Panc1 (cell line): ENCODE results near the gene ANXA3. TPM values are rescaled to one million over a fixed set of nuclear protein-coding genes. Genes with fewer than 3 reads are reported as not detected.

Experiments used
- ATAC-seq: fragments of 200-7000 bp; cut with Tn5 transposase; 2 replicates; pipeline ENCODE4 v1.9.1; 2020; ENCODE audit warnings: mild to moderate bottlenecking, moderate library complexity
- BruUV-seq: library from RNA; stranded (reverse); fragments of 400-500 nt; replicated peaks from 2 replicates; lab custom pipeline; 2021; lab: Mats Ljungman, UMichigan
- CTCF ChIA-PET: fragments of 300-600 bp; sonication (Branson Sonifier 250); formaldehyde crosslinking; loops from one replicate; lab custom pipeline; 2022; ENCODE audit warnings: antibody characterized with exemption; lab: Charles Lee
- POLR2A ChIA-PET: fragments of 300-600 bp; sonication (Branson Sonifier 250); formaldehyde crosslinking; loops from one replicate; lab custom pipeline; 2022; ENCODE audit warnings: antibody characterized with exemption; lab: Charles Lee
- DNase-seq: peaks from one replicate; pipeline ENCODE4 v3.0.0-alpha.2; 2010; ENCODE audit warnings: low read depth, low spot score
- H3K27ac ChIP-seq: 2 replicates; pipeline ENCODE4 v1.5.1; 2011; ENCODE audit warnings: mild to moderate bottlenecking, low read length, inconsistent platforms
- H3K27me3 ChIP-seq: fragments of 200-500 bp; sonication (Bioruptor generic); 2 replicates; pipeline ENCODE4 v1.6.0; 2014; ENCODE audit warnings: low read length, inconsistent platforms; ENCODE audit not compliant: control insufficient read depth, insufficient read depth
- H3K36me3 ChIP-seq: fragments of 200-500 bp; sonication (Bioruptor generic); 2 replicates; pipeline ENCODE4 v1.5.1; 2014; ENCODE audit warnings: inconsistent platforms, mild to moderate bottlenecking, low read length, moderate library complexity; ENCODE audit not compliant: control insufficient read depth, insufficient read depth
- H3K4me1 ChIP-seq: 2 replicates; pipeline ENCODE4 v1.5.1; 2011; ENCODE audit warnings: inconsistent platforms, mild to moderate bottlenecking, low read length, moderate library complexity; ENCODE audit not compliant: control insufficient read depth, insufficient read depth
- H3K4me3 ChIP-seq, 2 experiments: 2 replicates each; pipeline ENCODE4 v1.5.1; 2011 to 2012; ENCODE audit warnings: low read depth in 2 of 2, low read length in 2 of 2, mild to moderate bottlenecking in 2 of 2, inconsistent platforms in 1 of 2, moderate library complexity in 1 of 2
- H3K9me3 ChIP-seq: fragments of 200-500 bp; sonication (Bioruptor generic); 2 replicates; pipeline ENCODE4 v1.5.1; 2014; ENCODE audit warnings: low read depth, mild to moderate bottlenecking, inconsistent platforms, low read length, moderate library complexity; ENCODE audit not compliant: control insufficient read depth, insufficient read depth
- POLR2AphosphoS5 ChIP-seq: IDR thresholded peaks from 2 replicates; pipeline ENCODE4 v1.6.1; 2012; ENCODE audit warnings: mild to moderate bottlenecking, low read depth, low read length, moderate library complexity
- SIN3A ChIP-seq: IDR thresholded peaks from 2 replicates; pipeline ENCODE4 v1.6.1; 2012; ENCODE audit warnings: low read depth, mild to moderate bottlenecking, low read length, moderate library complexity, borderline replicate concordance; ENCODE audit not compliant: insufficient read depth
- TCF7L2 ChIP-seq: IDR thresholded peaks from 2 replicates; pipeline ENCODE4 v1.6.1; 2011; ENCODE audit warnings: mild to moderate bottlenecking, low read depth, low read length, inconsistent platforms
- in situ Hi-C: cut with HindIII; loops from 2 replicates; pipeline ENCODE4 v1.10.0; 2016; ENCODE audit warnings: low sequenced_read_pairs, low pct_unique_long_range_greater_than_20kb
- intact Hi-C: fragments of 100-400 bp; cut with micrococcal nuclease; formaldehyde crosslinking; loops from one replicate; pipeline ENCODE4 v1.10.0; 2022; ENCODE audit not compliant: unreplicated experiment
- total RNA-seq: library from RNA; stranded (reverse); gene quantifications from one replicate; pipeline ENCODE4 v1.2.1, GENCODE V29; 2021; ENCODE audit not compliant: unreplicated experiment
- TF ChIP-seq, protein P1 (sequence below), 2 experiments: IDR thresholded peaks; 2 replicates each; pipeline ENCODE4 v1.6.1; 2011 to 2012; ENCODE audit warnings: low read depth in 2 of 2, control low read depth in 1 of 2, low read length in 1 of 2, mild to moderate bottlenecking in 1 of 2, moderate library complexity in 1 of 2; ENCODE audit not compliant: insufficient read depth in 1 of 2
- TF ChIP-seq, protein P2 (sequence below): fragments of 450-650 bp; IDR thresholded peaks from 2 replicates; pipeline ENCODE4 v1.5.1; 2017; ENCODE audit warnings: mild to moderate bottlenecking

Gene ANXA3
- total RNA-seq, 1 experiment from 2014 or later, result 1.5 TPM

DNA sequence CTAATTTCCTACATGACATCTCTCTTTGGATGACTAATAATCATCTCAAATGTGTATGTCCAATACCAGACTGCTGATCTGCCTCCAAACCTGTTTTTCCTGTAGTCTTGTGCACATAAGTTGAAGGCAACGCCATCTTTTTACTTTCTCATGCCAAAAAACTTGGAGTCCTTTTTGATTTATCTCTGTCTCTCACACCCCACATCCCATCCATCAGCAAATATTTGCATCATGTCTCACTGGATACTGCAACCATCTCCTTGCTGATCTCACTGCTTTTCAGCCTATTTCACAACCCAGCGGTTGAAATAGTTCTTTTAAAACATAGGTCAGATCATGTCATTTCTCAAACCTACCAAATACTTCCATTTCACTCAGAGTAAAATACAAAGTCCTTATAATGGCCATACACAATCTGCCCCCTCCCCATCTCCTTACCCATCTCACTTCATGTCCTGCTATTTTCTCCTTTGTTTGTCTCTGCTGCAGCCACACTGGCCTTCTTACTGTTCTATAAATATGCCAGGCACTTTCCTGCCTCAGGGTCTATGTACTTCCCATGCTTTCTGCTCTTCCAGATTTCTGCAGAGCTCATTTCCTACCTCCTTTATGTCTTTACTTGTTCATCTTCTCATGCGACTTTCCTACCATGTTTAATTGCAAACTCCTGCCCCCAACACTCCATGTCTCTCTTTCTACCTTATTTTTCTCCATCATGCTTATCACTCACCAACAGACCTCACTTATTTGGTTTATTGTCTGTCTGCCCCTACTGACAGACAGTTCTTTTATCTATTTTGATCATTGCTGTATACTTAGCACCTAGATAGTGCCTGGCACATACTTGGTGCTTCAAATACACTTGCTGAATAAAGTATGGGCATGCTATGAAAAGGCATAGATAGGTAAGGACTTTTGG lies 98.8 kb downstream of the ANXA3 start:
- ATAC-seq (no peak), DNase-seq (no peak)
- no peaks in the 10 kb centered on the region for H3K9me3 ChIP-seq
- POLR2A ChIA-PET, result no interaction called here
- TF ChIP-seq POLR2AphosphoS5, result no peak
- TF ChIP-seq, protein P1, sequence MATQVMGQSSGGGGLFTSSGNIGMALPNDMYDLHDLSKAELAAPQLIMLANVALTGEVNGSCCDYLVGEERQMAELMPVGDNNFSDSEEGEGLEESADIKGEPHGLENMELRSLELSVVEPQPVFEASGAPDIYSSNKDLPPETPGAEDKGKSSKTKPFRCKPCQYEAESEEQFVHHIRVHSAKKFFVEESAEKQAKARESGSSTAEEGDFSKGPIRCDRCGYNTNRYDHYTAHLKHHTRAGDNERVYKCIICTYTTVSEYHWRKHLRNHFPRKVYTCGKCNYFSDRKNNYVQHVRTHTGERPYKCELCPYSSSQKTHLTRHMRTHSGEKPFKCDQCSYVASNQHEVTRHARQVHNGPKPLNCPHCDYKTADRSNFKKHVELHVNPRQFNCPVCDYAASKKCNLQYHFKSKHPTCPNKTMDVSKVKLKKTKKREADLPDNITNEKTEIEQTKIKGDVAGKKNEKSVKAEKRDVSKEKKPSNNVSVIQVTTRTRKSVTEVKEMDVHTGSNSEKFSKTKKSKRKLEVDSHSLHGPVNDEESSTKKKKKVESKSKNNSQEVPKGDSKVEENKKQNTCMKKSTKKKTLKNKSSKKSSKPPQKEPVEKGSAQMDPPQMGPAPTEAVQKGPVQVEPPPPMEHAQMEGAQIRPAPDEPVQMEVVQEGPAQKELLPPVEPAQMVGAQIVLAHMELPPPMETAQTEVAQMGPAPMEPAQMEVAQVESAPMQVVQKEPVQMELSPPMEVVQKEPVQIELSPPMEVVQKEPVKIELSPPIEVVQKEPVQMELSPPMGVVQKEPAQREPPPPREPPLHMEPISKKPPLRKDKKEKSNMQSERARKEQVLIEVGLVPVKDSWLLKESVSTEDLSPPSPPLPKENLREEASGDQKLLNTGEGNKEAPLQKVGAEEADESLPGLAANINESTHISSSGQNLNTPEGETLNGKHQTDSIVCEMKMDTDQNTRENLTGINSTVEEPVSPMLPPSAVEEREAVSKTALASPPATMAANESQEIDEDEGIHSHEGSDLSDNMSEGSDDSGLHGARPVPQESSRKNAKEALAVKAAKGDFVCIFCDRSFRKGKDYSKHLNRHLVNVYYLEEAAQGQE (IDR thresholded peaks at IDR 0.05; ENCODE audit: insufficient read depth in 1 of 2, low read depth in 2 of 2, low read length in 1 of 2), result no peak
- no peak overlapping the region for H3K27ac ChIP-seq
- intact Hi-C loops (no loop called here), in situ Hi-C loops (no loop called here)
- no peaks in the 10 kb centered on the region; the same call in 1 of the 2 replicates for H3K4me1 ChIP-seq
- CTCF ChIA-PET, result no interaction called here
- H3K4me3 ChIP-seq, result no peak overlapping the region
- BruUV-seq, result no TSS peak
- H3K36me3 ChIP-seq, result no peaks in the 10 kb centered on the region
- H3K27me3 ChIP-seq, result no peaks in the 10 kb centered on the region

DNA sequence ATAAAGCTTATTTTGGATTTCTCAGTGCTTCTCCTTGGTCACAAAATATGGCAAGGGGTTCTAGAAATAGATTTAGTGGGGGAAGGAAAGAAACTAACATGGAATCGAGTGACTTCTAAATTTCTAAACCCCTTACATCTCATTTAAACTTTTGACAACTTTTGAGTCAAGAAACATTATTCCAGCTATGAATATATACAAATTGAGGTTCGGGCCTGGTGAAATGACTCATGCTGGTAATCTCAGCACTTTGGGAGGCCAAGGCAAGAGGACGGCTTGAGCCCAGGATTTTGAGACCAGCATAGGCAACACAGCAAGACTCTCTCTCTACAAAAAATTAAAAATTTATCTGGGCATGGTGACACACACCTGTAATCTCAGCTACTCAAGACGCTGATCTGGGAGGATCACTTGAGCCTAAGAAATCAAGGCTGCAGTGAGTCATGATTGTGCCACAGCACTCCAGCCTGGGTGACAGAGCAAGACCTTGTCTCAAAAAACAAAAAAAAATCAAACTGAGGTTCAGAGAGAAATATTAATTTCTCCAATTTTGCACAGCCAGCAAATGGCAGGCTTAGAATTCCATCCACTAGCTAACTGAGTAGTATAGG lies 99.8 kb downstream of the ANXA3 start:
- Histone ChIP-seq H3K27me3 (no peaks in the 10 kb centered on the region), H3K4me3 (no peak overlapping the region), H3K36me3 (no peaks in the 10 kb centered on the region), H3K9me3 (no peaks in the 10 kb centered on the region), H3K4me1 (no peaks in the 10 kb centered on the region), H3K27ac (no peak overlapping the region)
- ATAC-seq (no peak), DNase-seq (no peak)
- CTCF ChIA-PET, result no interaction called here
- TF ChIP-seq POLR2AphosphoS5 (no peak), SIN3A (no peak), TCF7L2 (no peak)
- TF ChIP-seq, protein P1 (IDR thresholded peaks at IDR 0.05; ENCODE audit: insufficient read depth in 1 of 2, low read depth in 2 of 2, low read length in 1 of 2), result no peak
- TF ChIP-seq, protein P2, sequence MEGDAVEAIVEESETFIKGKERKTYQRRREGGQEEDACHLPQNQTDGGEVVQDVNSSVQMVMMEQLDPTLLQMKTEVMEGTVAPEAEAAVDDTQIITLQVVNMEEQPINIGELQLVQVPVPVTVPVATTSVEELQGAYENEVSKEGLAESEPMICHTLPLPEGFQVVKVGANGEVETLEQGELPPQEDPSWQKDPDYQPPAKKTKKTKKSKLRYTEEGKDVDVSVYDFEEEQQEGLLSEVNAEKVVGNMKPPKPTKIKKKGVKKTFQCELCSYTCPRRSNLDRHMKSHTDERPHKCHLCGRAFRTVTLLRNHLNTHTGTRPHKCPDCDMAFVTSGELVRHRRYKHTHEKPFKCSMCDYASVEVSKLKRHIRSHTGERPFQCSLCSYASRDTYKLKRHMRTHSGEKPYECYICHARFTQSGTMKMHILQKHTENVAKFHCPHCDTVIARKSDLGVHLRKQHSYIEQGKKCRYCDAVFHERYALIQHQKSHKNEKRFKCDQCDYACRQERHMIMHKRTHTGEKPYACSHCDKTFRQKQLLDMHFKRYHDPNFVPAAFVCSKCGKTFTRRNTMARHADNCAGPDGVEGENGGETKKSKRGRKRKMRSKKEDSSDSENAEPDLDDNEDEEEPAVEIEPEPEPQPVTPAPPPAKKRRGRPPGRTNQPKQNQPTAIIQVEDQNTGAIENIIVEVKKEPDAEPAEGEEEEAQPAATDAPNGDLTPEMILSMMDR, result no peak
- intact Hi-C loops, result no loop called here
- POLR2A ChIA-PET, result no interaction called here
- in situ Hi-C loops, result no loop called here
- no TSS peak for BruUV-seq
